ENCODE data around the gene ANKHD1. TPM values are rescaled to one million over a fixed set of nuclear protein-coding genes. Genes with fewer than 3 reads are reported as not detected.

ANKHD1 gene
- total and polyA plus RNA-seq, 2 of the 8 experiments (the other 6 are each of a cell fraction or from before 2014, with no cell fraction given), result 69.9 to 108 TPM

GRCh38 chr5:140432916-140433315, 31.3 kb downstream of the ANKHD1 start:
- Histone ChIP-seq H3K4me3 (ENCODE audit: extremely low read depth in 1 of 4, insufficient read depth in 2 of 4, low read depth in 3 of 4, low read length in 4 of 4) (no peak overlapping the region), H3K23me2 (ENCODE audit: low read depth, low read length) (no peaks in the 10 kb centered on the region), H2BK5ac (ENCODE audit: low read depth, low read length) (no peak overlapping the region), H2AFZ (ENCODE audit: low read length) (no peak overlapping the region), H3K79me2 (ENCODE audit: control insufficient read depth in 1 of 2, insufficient read depth in 2 of 2, low read length in 2 of 2) (peaks cover 0 to 70% of the 10 kb centered on the region in 2 experiments; a peak in 2 of 4 replicates), H4K8ac (ENCODE audit: extremely low read depth, insufficient read depth, low read length) (no peak overlapping the region), H2BK20ac (ENCODE audit: low read length) (no peak overlapping the region), H4K91ac (replicated peaks; ENCODE audit: insufficient read length, low read length) (no peak overlapping the region), H4K5ac (ENCODE audit: insufficient read length, low read depth, low read length) (no peak overlapping the region), H3K23ac (ENCODE audit: insufficient read length) (no peak overlapping the region), H3K4ac (replicated peaks; ENCODE audit: insufficient read length, low read depth, low read length) (no peak overlapping the region), H3K4me1 (replicated peaks in 1 of 4; ENCODE audit: control insufficient read depth in 3 of 4, insufficient read depth in 4 of 4, low read length in 3 of 4) (no peaks in the 10 kb centered on the region), H2BK15ac (ENCODE audit: low read length) (no peak overlapping the region), H3K79me1 (ENCODE audit: low read depth, low read length) (no peaks in the 10 kb centered on the region), H2AK5ac (ENCODE audit: low read depth, low read length) (no peak overlapping the region), H2BK12ac (ENCODE audit: low read depth, low read length) (no peak overlapping the region), H3K9me3 (ENCODE audit: insufficient read depth in 2 of 2, low read depth in 1 of 2, low read length in 1 of 2) (no peaks in the 10 kb centered on the region), H3K36me3 (ENCODE audit: control insufficient read depth in 2 of 4, insufficient read depth in 4 of 4, low read length in 3 of 4) (peaks cover 2 to 13% (median 5%) of the 10 kb centered on the region in 4 experiments; a peak in 6 of 8 replicates), H3K27ac (ENCODE audit: low read depth, low read length) (no peak overlapping the region), H3K4me2 (ENCODE audit: insufficient read depth in 1 of 2, low read depth in 2 of 2, low read length in 2 of 2) (no peak overlapping the region), H4K20me1 (replicated peaks in 1 of 2; ENCODE audit: control insufficient read depth in 1 of 2, insufficient read depth in 2 of 2, low read length in 2 of 2) (peaks cover 0 to 4% of the 10 kb centered on the region in 2 experiments), H3K56ac (replicated peaks; ENCODE audit: insufficient read length, low read depth, low read length) (no peak overlapping the region), H3K14ac (ENCODE audit: insufficient read length) (no peak overlapping the region), H3K18ac (ENCODE audit: extremely low read depth, low read length) (no peak overlapping the region), H3K9ac (replicated peaks in 1 of 4; ENCODE audit: extremely low read depth in 1 of 4, low read depth in 3 of 4, low read length in 3 of 4) (no peak overlapping the region), H2BK120ac (replicated peaks; ENCODE audit: low read depth, low read length) (no peak overlapping the region), H3K27me3 (replicated peaks in 1 of 4; ENCODE audit: control insufficient read depth in 3 of 4, extremely low read depth in 1 of 4, insufficient read depth in 3 of 4, low read length in 3 of 4) (no peaks in the 10 kb centered on the region)
- CTCF ChIA-PET (ENCODE audit: partially characterized antibody), result interaction anchor here (0.6 to 0.9 kb wide), 2 partner anchors 12 to 71 kb away, joined by 3 read pairs; no protein-coding TSS in a partner anchor
- 85% methylated on average over 7 of the region's 8 CpGs; no CpG with 5 or more reads in 1 of the 2 experiments for WGBS, 2 experiments (ENCODE audit: extremely low coverage in 1 of 2, insufficient coverage in 1 of 2, insufficient read length in 1 of 2, insufficient replicate concordance in 2 of 2, low coverage in 1 of 2, low lambda C conversion rate in 2 of 2, missing lambda C conversion rate in 1 of 2)
- FAIRE-seq (no peak), DNase-seq (ENCODE audit: low read depth in 1 of 2, low spot score in 2 of 2) (no peak)
- POLR2A ChIA-PET (ENCODE audit: partially characterized antibody), result interaction anchor here (0.7 kb wide), 1 partner anchor 11 kb away, joined by 4 read pairs; no protein-coding TSS in a partner anchor
- no peak for TF ChIP-seq TBP (IDR thresholded peaks at IDR 0.05; ENCODE audit: low read depth, low read length)
- TF ChIP-seq BACH1 (IDR thresholded peaks at IDR 0.05; ENCODE audit: low read length), result no peak
- TF ChIP-seq, protein P1, sequence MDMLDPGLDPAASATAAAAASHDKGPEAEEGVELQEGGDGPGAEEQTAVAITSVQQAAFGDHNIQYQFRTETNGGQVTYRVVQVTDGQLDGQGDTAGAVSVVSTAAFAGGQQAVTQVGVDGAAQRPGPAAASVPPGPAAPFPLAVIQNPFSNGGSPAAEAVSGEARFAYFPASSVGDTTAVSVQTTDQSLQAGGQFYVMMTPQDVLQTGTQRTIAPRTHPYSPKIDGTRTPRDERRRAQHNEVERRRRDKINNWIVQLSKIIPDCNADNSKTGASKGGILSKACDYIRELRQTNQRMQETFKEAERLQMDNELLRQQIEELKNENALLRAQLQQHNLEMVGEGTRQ (IDR thresholded peaks at IDR 0.05; ENCODE audit: low read length), result no peak
- TF ChIP-seq NRF1 (IDR thresholded peaks at IDR 0.05; ENCODE audit: low read depth, low read length), result no peak
- no peak for TF ChIP-seq EP300 (IDR thresholded peaks at IDR 0.05; ENCODE audit: borderline replicate concordance in 1 of 2, low read depth in 2 of 2, low read length in 2 of 2)
- TF ChIP-seq NANOG (IDR thresholded peaks at IDR 0.05; ENCODE audit: insufficient read depth, low read depth, low read length, poor library complexity, severe bottlenecking), result no peak
- no peak for TF ChIP-seq GABPA (IDR thresholded peaks at IDR 0.05; ENCODE audit: borderline replicate concordance, insufficient read depth, low read length)
- TF ChIP-seq CREB1 (IDR thresholded peaks at IDR 0.05), result no peak
- TF ChIP-seq ASH2L (IDR thresholded peaks at IDR 0.05; ENCODE audit: low read length), result no peak
- TF ChIP-seq KDM4A (IDR thresholded peaks at IDR 0.05; ENCODE audit: low read depth, low read length, severe bottlenecking), result no peak
- no peak for TF ChIP-seq SP4 (IDR thresholded peaks at IDR 0.05; ENCODE audit: low read length)
- TF ChIP-seq SIX5 (IDR thresholded peaks at IDR 0.05; ENCODE audit: low read depth, low read length), result no peak
- TF ChIP-seq, protein P2, sequence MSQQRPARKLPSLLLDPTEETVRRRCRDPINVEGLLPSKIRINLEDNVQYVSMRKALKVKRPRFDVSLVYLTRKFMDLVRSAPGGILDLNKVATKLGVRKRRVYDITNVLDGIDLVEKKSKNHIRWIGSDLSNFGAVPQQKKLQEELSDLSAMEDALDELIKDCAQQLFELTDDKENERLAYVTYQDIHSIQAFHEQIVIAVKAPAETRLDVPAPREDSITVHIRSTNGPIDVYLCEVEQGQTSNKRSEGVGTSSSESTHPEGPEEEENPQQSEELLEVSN (IDR thresholded peaks at IDR 0.05), result no peak

Measured in H1 (cell line).